ENCODE results near the gene NID2.

GRCh38 chr14:51972566-51972965 lies 96.3 kb downstream of the NID2 start:
- TF ChIP-seq CTCF (IDR thresholded peaks at IDR 0.05 in 8 of 11, conservative IDR thresholded peaks at IDR 0.05 in 3 of 11) (no peak), POLR2A (IDR thresholded peaks at IDR 0.05) (no peak), POLR2AphosphoS5 (IDR thresholded peaks at IDR 0.05) (no peak)

All from spleen (tissue), 7 donors.